Osteocyte (in vitro differentiated cells): Measurements from ENCODE around the gene SPPL3. TPM values are rescaled to one million over a fixed set of nuclear protein-coding genes. Genes with fewer than 3 reads are reported as not detected.

ENCODE experiments used
- DNase-seq: peaks from one replicate; pipeline ENCODE4 v3.0.0; 2021; ENCODE audit warnings: mixed read lengths; ENCODE audit not compliant: unreplicated experiment; ENCODE audit errors: extremely low spot score
- H3K27ac Mint-ChIP-seq: one replicate; pipeline ENCODE4 v1.8.0; 2021; ENCODE audit warnings: mild to moderate bottlenecking, mixed read lengths; ENCODE audit not compliant: unreplicated experiment
- H3K27me3 Mint-ChIP-seq: one replicate; pipeline ENCODE4 v1.8.0; 2021; ENCODE audit warnings: mixed read lengths; ENCODE audit not compliant: unreplicated experiment
- H3K36me3 Mint-ChIP-seq: one replicate; pipeline ENCODE4 v1.8.0; 2021; ENCODE audit warnings: mixed read lengths; ENCODE audit not compliant: unreplicated experiment
- H3K4me1 Mint-ChIP-seq: one replicate; pipeline ENCODE4 v1.8.0; 2021; ENCODE audit warnings: mixed read lengths; ENCODE audit not compliant: unreplicated experiment
- H3K4me3 Mint-ChIP-seq: one replicate; pipeline ENCODE4 v1.8.0; 2021; ENCODE audit warnings: mild to moderate bottlenecking, moderate library complexity, mixed read lengths; ENCODE audit not compliant: unreplicated experiment
- H3K9me3 Mint-ChIP-seq: one replicate; pipeline ENCODE4 v1.8.0; 2021; ENCODE audit warnings: mixed read lengths; ENCODE audit not compliant: unreplicated experiment
- total RNA-seq: library from RNA; stranded (reverse); gene quantifications from 2 replicates; pipeline ENCODE4 v1.2.1, GENCODE V29; 2021
- TF ChIP-seq, protein P1 (sequence below): fragments of 200-600 bp; sonication (generic); IDR thresholded peaks from 2 replicates; pipeline ENCODE4 v1.5.0; 2021; ENCODE audit warnings: antibody characterized with exemption, mild to moderate bottlenecking, moderate library complexity

The SPPL3 gene
- total RNA-seq, 1 donor from 2014 or later: 61.7 TPM

GRCh38 chr12:120941846-120942405 is 37.8 kb upstream of the SPPL3 start:
- no peaks in the 10 kb centered on the region for H3K4me1 Mint-ChIP-seq
- TF ChIP-seq, protein P1, sequence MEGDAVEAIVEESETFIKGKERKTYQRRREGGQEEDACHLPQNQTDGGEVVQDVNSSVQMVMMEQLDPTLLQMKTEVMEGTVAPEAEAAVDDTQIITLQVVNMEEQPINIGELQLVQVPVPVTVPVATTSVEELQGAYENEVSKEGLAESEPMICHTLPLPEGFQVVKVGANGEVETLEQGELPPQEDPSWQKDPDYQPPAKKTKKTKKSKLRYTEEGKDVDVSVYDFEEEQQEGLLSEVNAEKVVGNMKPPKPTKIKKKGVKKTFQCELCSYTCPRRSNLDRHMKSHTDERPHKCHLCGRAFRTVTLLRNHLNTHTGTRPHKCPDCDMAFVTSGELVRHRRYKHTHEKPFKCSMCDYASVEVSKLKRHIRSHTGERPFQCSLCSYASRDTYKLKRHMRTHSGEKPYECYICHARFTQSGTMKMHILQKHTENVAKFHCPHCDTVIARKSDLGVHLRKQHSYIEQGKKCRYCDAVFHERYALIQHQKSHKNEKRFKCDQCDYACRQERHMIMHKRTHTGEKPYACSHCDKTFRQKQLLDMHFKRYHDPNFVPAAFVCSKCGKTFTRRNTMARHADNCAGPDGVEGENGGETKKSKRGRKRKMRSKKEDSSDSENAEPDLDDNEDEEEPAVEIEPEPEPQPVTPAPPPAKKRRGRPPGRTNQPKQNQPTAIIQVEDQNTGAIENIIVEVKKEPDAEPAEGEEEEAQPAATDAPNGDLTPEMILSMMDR: no peak

GRCh38 chr12:120941412-120941811 is 37.3 kb upstream of the SPPL3 start:
- DNase-seq: no peak
- H3K4me1 Mint-ChIP-seq: no peaks in the 10 kb centered on the region
- H3K9me3 Mint-ChIP-seq: no peaks in the 10 kb centered on the region
- TF ChIP-seq, protein P1: no peak
- H3K36me3 Mint-ChIP-seq: no peaks in the 10 kb centered on the region
- peaks cover 18% of the 10 kb centered on the region for H3K27me3 Mint-ChIP-seq
- no peak overlapping the region for H3K27ac Mint-ChIP-seq
- H3K4me3 Mint-ChIP-seq: no peak overlapping the region

More at GRCh38 chr12:120941846-120942405, 37.8 kb upstream of the SPPL3 start:
- Mint-ChIP-seq H3K27me3 (peaks cover 18% of the 10 kb centered on the region), H3K36me3 (no peaks in the 10 kb centered on the region), H3K4me3 (no peak overlapping the region), H3K27ac (no peak overlapping the region), H3K9me3 (no peaks in the 10 kb centered on the region)
- no peak for DNase-seq

DNA sequence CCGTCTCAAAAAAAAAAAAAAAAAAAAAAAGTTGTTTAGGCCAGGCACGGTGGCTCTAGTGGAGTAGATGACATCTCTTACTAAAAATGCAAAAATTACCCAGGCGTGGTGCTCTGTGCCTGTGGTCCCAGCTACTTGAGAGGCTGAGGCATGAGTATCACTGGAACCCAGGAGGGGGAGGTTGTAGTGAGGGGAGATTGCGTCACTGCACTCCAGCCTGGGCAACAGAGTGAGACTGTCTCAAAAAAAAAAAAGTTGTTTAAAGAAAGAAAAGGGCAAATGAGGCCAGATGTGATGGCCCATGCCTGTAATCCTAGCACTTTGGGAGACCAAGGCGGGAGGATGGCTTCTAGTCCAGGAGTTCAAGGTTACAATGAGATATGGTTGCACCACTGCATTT is 36.6 kb upstream of the SPPL3 start:
- peaks cover 18% of the 10 kb centered on the region for H3K27me3 Mint-ChIP-seq
- H3K36me3 Mint-ChIP-seq: no peaks in the 10 kb centered on the region
- H3K4me1 Mint-ChIP-seq: no peaks in the 10 kb centered on the region
- H3K9me3 Mint-ChIP-seq: no peaks in the 10 kb centered on the region
- TF ChIP-seq, protein P1: no peak
- no peak overlapping the region for H3K27ac Mint-ChIP-seq
- no peak overlapping the region for H3K4me3 Mint-ChIP-seq
- no peak for DNase-seq

DNA sequence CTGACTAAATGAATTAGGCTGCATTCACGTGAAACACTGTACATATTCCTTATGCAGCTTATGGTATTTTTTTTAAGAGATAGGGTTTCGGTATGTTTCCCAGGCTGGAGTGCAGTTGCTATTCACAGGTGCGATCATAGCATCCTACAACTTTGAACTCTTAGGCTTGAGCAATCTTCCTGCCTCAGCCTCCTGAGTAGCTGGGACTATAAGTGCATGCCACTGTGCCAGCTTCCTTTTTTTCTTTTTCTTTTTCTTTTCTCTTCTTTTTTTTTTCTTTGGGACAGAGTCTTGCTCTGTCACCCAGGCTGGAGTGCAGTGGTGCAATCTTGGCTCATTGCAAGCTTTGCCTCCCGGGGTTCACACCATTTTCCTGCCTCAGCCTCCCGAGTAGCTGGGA is 35.8 kb upstream of the SPPL3 start:
- Mint-ChIP-seq H3K4me1 (no peaks in the 10 kb centered on the region), H3K27me3 (peaks cover 21% of the 10 kb centered on the region), H3K36me3 (no peaks in the 10 kb centered on the region), H3K27ac (no peak overlapping the region), H3K4me3 (no peak overlapping the region), H3K9me3 (no peaks in the 10 kb centered on the region)
- DNase-seq: no peak
- TF ChIP-seq, protein P1: no peak

- Mint-ChIP-seq H3K4me3 (no peak overlapping the region), H3K4me1 (no peaks in the 10 kb centered on the region), H3K36me3 (no peaks in the 10 kb centered on the region), H3K27me3 (peaks cover 25% of the 10 kb centered on the region), H3K9me3 (no peaks in the 10 kb centered on the region), H3K27ac (no peak overlapping the region)
- no peak for DNase-seq
- TF ChIP-seq, protein P1: no peak
Observed at GRCh38 chr12:120939523-120939922, 35.4 kb upstream of the SPPL3 start.
